Lower lobe of right lung (tissue), 2 donors: ENCODE data around the gene SCARF2. TPM values are rescaled to one million over a fixed set of nuclear protein-coding genes. Genes with fewer than 3 reads are reported as not detected.
"Not testable (repeated sequence)": the region's sequence is repeated elsewhere in the genome, so short reads cannot be mapped to it uniquely, and the experiment has no call there.

Experiments used
- ATAC-seq, 2 donors: fragments of 200-7000 bp; cut with Tn5 transposase; one replicate each; pipeline ENCODE4 v1.9.1; 2020 to 2022; ENCODE audit warnings: mild to moderate bottlenecking in 2 of 2, moderate library complexity in 2 of 2
- DNase-seq: peaks from one replicate; pipeline ENCODE4 v3.0.0-alpha.2; 2020
- H3K27ac ChIP-seq: fragments of 200-600 bp; one replicate; pipeline ENCODE4 v1.8.0; 2022
- H3K27me3 ChIP-seq: fragments of 200-600 bp; one replicate; pipeline ENCODE4 v1.8.0; 2022; ENCODE audit warnings: low read depth
- H3K36me3 ChIP-seq: fragments of 200-600 bp; one replicate; pipeline ENCODE4 v1.8.0; 2022; ENCODE audit warnings: mild to moderate bottlenecking
- H3K4me1 ChIP-seq: fragments of 200-600 bp; one replicate; pipeline ENCODE4 v1.8.0; 2022
- H3K4me3 ChIP-seq: fragments of 200-600 bp; one replicate; pipeline ENCODE4 v1.8.0; 2022; ENCODE audit warnings: mild to moderate bottlenecking
- H3K9me3 ChIP-seq: fragments of 200-600 bp; one replicate; pipeline ENCODE4 v1.8.0; 2022
- CTCF ChIP-seq: fragments of 200-600 bp; IDR thresholded peaks from one replicate; pipeline ENCODE4 v1.8.0; 2022; ENCODE audit warnings: antibody characterized with exemption, mild to moderate bottlenecking
- intact Hi-C: fragments of 100-400 bp; cut with DNase I; formaldehyde crosslinking; loops from one replicate; pipeline ENCODE4 v1.11.0; 2022
- total RNA-seq: library from RNA; stranded (reverse); fragmentation: NEBNext Ultra II Directional; extraction: Animal tissue kit (Norgen Biotek cat#: 25700); gene quantifications from one replicate; pipeline ENCODE4 v1.2.1, GENCODE V29; 2021
- donor health status: DM: no; HTN: yes; CAD: no; lungs with severe emphysema.

SCARF2 gene
- total RNA-seq, 1 donor from 2014 or later: 12.6 TPM

- Histone ChIP-seq H3K27me3 (no peaks in the 10 kb centered on the region), H3K27ac (no peak overlapping the region), H3K9me3 (no peaks in the 10 kb centered on the region), H3K4me1 (no peaks in the 10 kb centered on the region), H3K4me3 (no peak overlapping the region), H3K36me3 (peaks cover 7% of the 10 kb centered on the region)
- ATAC-seq (no peak), DNase-seq (no peak)
- intact Hi-C loops: no loop called here
- TF ChIP-seq CTCF: no peak
These were observed 42.1 kb upstream of the SCARF2 start for GRCh38 chr22:20479612-20480196.

DNA sequence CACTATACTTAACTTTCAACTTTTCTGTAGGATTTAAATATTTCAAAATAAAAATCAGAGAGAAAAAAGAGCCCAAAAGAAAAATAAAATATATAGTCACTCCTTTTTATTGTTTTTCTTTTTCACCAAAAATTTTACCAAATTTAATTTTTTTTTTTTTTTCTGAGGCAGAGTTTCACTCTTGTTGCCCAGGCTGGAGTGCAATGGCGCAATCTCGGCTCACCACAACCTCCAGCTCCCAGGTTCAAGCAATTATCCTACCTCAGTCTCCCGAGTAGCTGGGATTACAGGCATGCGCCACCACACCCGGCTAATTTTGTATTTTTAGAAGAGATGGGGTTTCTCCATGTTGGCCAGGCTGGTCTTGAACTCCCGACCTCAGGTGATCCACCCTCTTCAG is 40.4 kb upstream of the SCARF2 start:
- ATAC-seq, intact Hi-C loops: not testable (repeated sequence)

GRCh38 chr22:20475569-20475968 is 37.9 kb upstream of the SCARF2 start:
- H3K27ac ChIP-seq, ATAC-seq, DNase-seq, H3K36me3 ChIP-seq, intact Hi-C loops, H3K27me3 ChIP-seq, H3K9me3 ChIP-seq, H3K4me1 ChIP-seq, H3K4me3 ChIP-seq: not testable (repeated sequence)

More for the DNA sequence above, 40.4 kb upstream of the SCARF2 start:
- H3K4me3 ChIP-seq, H3K27ac ChIP-seq, DNase-seq, H3K36me3 ChIP-seq, H3K27me3 ChIP-seq, H3K4me1 ChIP-seq, H3K9me3 ChIP-seq: not testable (repeated sequence)

GRCh38 chr22:20475115-20475436 is 37.5 kb upstream of the SCARF2 start:
- no peak overlapping the region for H3K27ac ChIP-seq
- no peak for DNase-seq
- ATAC-seq: no peak
- H3K4me3 ChIP-seq: no peak overlapping the region
- peaks cover 10% of the 10 kb centered on the region for H3K36me3 ChIP-seq
- no peaks in the 10 kb centered on the region for H3K4me1 ChIP-seq
- TF ChIP-seq CTCF: no peak
- H3K9me3 ChIP-seq: no peaks in the 10 kb centered on the region
- no peaks in the 10 kb centered on the region for H3K27me3 ChIP-seq
- intact Hi-C loops: no loop called here

DNA sequence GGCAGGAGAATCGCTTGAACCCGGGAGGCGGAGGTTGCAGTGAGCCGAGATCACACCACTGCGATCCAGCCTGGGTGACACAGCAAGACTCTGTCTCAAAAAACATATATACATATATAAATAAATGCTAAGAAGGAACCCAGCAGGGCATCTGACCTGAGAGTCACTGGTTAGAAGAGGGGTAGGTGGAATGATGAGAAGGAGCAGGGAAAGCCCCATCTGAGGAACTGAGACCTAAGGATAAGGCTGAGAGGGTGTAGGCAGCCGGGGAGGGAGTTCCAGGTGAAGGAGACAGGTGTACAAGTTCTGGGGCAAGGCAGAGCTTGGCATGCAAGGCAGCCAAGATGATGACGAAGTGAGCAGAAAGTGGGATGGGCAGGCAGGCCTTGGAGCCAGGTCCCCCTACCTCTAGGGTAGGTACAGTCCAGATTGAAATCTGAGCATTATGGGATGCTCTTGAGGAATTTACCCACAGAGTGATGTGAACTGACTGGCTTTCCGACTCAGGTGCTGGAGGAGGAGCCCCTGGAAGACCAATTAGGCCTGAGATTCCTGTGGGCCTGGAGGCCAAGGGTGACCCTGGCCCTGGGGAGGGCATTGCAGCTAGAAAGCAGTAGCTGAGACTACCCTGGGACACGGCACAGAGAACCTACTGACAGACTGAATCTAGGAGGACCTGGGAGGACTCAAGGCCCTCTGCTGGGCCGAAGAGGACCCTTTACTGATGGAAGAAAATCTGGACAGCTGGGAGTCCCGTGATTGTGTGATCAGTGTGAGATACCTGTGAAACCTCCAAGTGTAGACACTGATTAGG is 35.2 kb upstream of the SCARF2 start:
- DNase-seq (no peak), ATAC-seq (no peak)
- intact Hi-C loops: no loop called here
- Histone ChIP-seq H3K36me3 (peaks cover 20% of the 10 kb centered on the region), H3K4me3 (no peak overlapping the region), H3K27me3 (no peaks in the 10 kb centered on the region), H3K27ac (no peak overlapping the region), H3K9me3 (no peaks in the 10 kb centered on the region), H3K4me1 (no peaks in the 10 kb centered on the region)
- TF ChIP-seq CTCF: no peak

GRCh38 chr22:20471126-20471833 is 33.7 kb upstream of the SCARF2 start:
- ATAC-seq: no peak
- no peaks in the 10 kb centered on the region for H3K4me1 ChIP-seq
- peaks cover 20% of the 10 kb centered on the region for H3K36me3 ChIP-seq
- TF ChIP-seq CTCF: no peak
- no peak for DNase-seq
- no peaks in the 10 kb centered on the region for H3K9me3 ChIP-seq
- H3K4me3 ChIP-seq: no peak overlapping the region
- intact Hi-C loops: no loop called here
- no peaks in the 10 kb centered on the region for H3K27me3 ChIP-seq
- no peak overlapping the region for H3K27ac ChIP-seq

- H3K9me3 ChIP-seq, DNase-seq, H3K27me3 ChIP-seq, intact Hi-C loops, H3K4me3 ChIP-seq, H3K4me1 ChIP-seq, H3K27ac ChIP-seq, ATAC-seq: not testable (repeated sequence)
- peaks cover 20% of the 10 kb centered on the region for H3K36me3 ChIP-seq
These were observed 32.9 kb upstream of the SCARF2 start for GRCh38 chr22:20470525-20470924.
